ENCODE results near the gene SS18.

SS18 gene

GRCh38 chr18:26091047-26091630 lies 726 bp upstream of the SS18 start:
- H3K4me3 ChIP-seq (ENCODE audit: low read length) = peak overlapping the region; percentile 87
- H3K36me3 ChIP-seq (ENCODE audit: insufficient read depth, low read length) = peaks cover 11% of the 10 kb centered on the region
- H3K27me3 ChIP-seq (ENCODE audit: insufficient read depth, low read length) = peaks cover 2% of the 10 kb centered on the region
- peaks cover 17% of the 10 kb centered on the region for H3K4me1 ChIP-seq (ENCODE audit: insufficient read depth, low read length)
- H3K9me3 ChIP-seq (ENCODE audit: low read length) = no peaks in the 10 kb centered on the region
- peak overlapping the region; percentile 78 for H2AFZ ChIP-seq (ENCODE audit: low read depth, low read length)

- peaks cover 17% of the 10 kb centered on the region for H3K4me1 ChIP-seq (ENCODE audit: insufficient read depth, low read length)
- H3K4me3 ChIP-seq (ENCODE audit: low read length) = peak overlapping the region; percentile 87
- peaks cover 2% of the 10 kb centered on the region for H3K27me3 ChIP-seq (ENCODE audit: insufficient read depth, low read length)
- H2AFZ ChIP-seq (ENCODE audit: low read depth, low read length) = peak overlapping the region; percentile 78
- H3K36me3 ChIP-seq (ENCODE audit: insufficient read depth, low read length) = peaks cover 26% of the 10 kb centered on the region
- peaks cover 1% of the 10 kb centered on the region for H3K9me3 ChIP-seq (ENCODE audit: low read length)
These were observed 902 bp downstream of the SS18 start for GRCh38 chr18:26089293-26090129.

GRCh38 chr18:26088487-26088886 lies 1.9 kb downstream of the SS18 start:
- Histone ChIP-seq H3K4me1 (ENCODE audit: insufficient read depth, low read length) (peaks cover 17% of the 10 kb centered on the region), H3K4me3 (ENCODE audit: low read length) (peak overlapping the region; percentile 87), H3K27me3 (ENCODE audit: insufficient read depth, low read length) (peaks cover 2% of the 10 kb centered on the region), H3K36me3 (ENCODE audit: insufficient read depth, low read length) (peaks cover 35% of the 10 kb centered on the region), H3K9me3 (ENCODE audit: low read length) (peaks cover 1% of the 10 kb centered on the region), H2AFZ (ENCODE audit: low read depth, low read length) (no peak overlapping the region)

- Histone ChIP-seq H3K36me3 (ENCODE audit: insufficient read depth, low read length) (peaks cover 50% of the 10 kb centered on the region), H3K4me3 (ENCODE audit: low read length) (no peak overlapping the region), H3K27me3 (ENCODE audit: insufficient read depth, low read length) (no peaks in the 10 kb centered on the region), H3K4me1 (ENCODE audit: insufficient read depth, low read length) (peaks cover 17% of the 10 kb centered on the region), H3K9me3 (ENCODE audit: low read length) (peaks cover 1% of the 10 kb centered on the region), H2AFZ (ENCODE audit: low read depth, low read length) (no peak overlapping the region)
These were observed 3.5 kb downstream of the SS18 start for GRCh38 chr18:26086959-26087358.

GRCh38 chr18:26085056-26085455 lies 5.4 kb downstream of the SS18 start:
- Histone ChIP-seq H3K4me1 (ENCODE audit: insufficient read depth, low read length) (peaks cover 17% of the 10 kb centered on the region), H3K36me3 (ENCODE audit: insufficient read depth, low read length) (peaks cover 62% of the 10 kb centered on the region), H3K4me3 (ENCODE audit: low read length) (no peak overlapping the region), H3K9me3 (ENCODE audit: low read length) (peaks cover 4% of the 10 kb centered on the region), H3K27me3 (ENCODE audit: insufficient read depth, low read length) (no peaks in the 10 kb centered on the region), H2AFZ (ENCODE audit: low read depth, low read length) (no peak overlapping the region)

- Histone ChIP-seq H3K27me3 (ENCODE audit: insufficient read depth, low read length) (no peaks in the 10 kb centered on the region), H3K36me3 (ENCODE audit: insufficient read depth, low read length) (peaks cover 65% of the 10 kb centered on the region), H2AFZ (ENCODE audit: low read depth, low read length) (no peak overlapping the region), H3K4me1 (ENCODE audit: insufficient read depth, low read length) (peaks cover 8% of the 10 kb centered on the region), H3K9me3 (ENCODE audit: low read length) (peaks cover 4% of the 10 kb centered on the region), H3K4me3 (ENCODE audit: low read length) (no peak overlapping the region)
These were observed 7.3 kb downstream of the SS18 start for GRCh38 chr18:26083099-26083498.

GRCh38 chr18:26082475-26082874 lies 7.9 kb downstream of the SS18 start:
- Histone ChIP-seq H2AFZ (ENCODE audit: low read depth, low read length) (no peak overlapping the region), H3K4me3 (ENCODE audit: low read length) (no peak overlapping the region), H3K27me3 (ENCODE audit: insufficient read depth, low read length) (no peaks in the 10 kb centered on the region), H3K9me3 (ENCODE audit: low read length) (peaks cover 4% of the 10 kb centered on the region), H3K36me3 (ENCODE audit: insufficient read depth, low read length) (peaks cover 71% of the 10 kb centered on the region), H3K4me1 (ENCODE audit: insufficient read depth, low read length) (peaks cover 1% of the 10 kb centered on the region)

GRCh38 chr18:26074246-26074645 lies 16.2 kb downstream of the SS18 start:
- H3K4me3 ChIP-seq (ENCODE audit: low read length) = no peak overlapping the region
- H3K27me3 ChIP-seq (ENCODE audit: insufficient read depth, low read length) = no peaks in the 10 kb centered on the region
- peaks cover 67% of the 10 kb centered on the region for H3K36me3 ChIP-seq (ENCODE audit: insufficient read depth, low read length)
- H3K9me3 ChIP-seq (ENCODE audit: low read length) = peaks cover 19% of the 10 kb centered on the region
- H2AFZ ChIP-seq (ENCODE audit: low read depth, low read length) = no peak overlapping the region
- H3K4me1 ChIP-seq (ENCODE audit: insufficient read depth, low read length) = no peaks in the 10 kb centered on the region

GRCh38 chr18:26073758-26074157 lies 16.7 kb downstream of the SS18 start:
- H3K4me3 ChIP-seq (ENCODE audit: low read length) = no peak overlapping the region
- H2AFZ ChIP-seq (ENCODE audit: low read depth, low read length) = no peak overlapping the region
- H3K27me3 ChIP-seq (ENCODE audit: insufficient read depth, low read length) = no peaks in the 10 kb centered on the region
- H3K4me1 ChIP-seq (ENCODE audit: insufficient read depth, low read length) = no peaks in the 10 kb centered on the region
- peaks cover 69% of the 10 kb centered on the region for H3K36me3 ChIP-seq (ENCODE audit: insufficient read depth, low read length)
- peaks cover 21% of the 10 kb centered on the region for H3K9me3 ChIP-seq (ENCODE audit: low read length)

- peaks cover 28% of the 10 kb centered on the region for H3K9me3 ChIP-seq (ENCODE audit: low read length)
- H2AFZ ChIP-seq (ENCODE audit: low read depth, low read length) = no peak overlapping the region
- no peaks in the 10 kb centered on the region for H3K27me3 ChIP-seq (ENCODE audit: insufficient read depth, low read length)
- H3K4me3 ChIP-seq (ENCODE audit: low read length) = no peak overlapping the region
- H3K36me3 ChIP-seq (ENCODE audit: insufficient read depth, low read length) = peaks cover 73% of the 10 kb centered on the region
- H3K4me1 ChIP-seq (ENCODE audit: insufficient read depth, low read length) = no peaks in the 10 kb centered on the region
These were observed 18.7 kb downstream of the SS18 start for GRCh38 chr18:26071725-26072124.

GRCh38 chr18:26071020-26071419 lies 19.4 kb downstream of the SS18 start:
- no peak overlapping the region for H2AFZ ChIP-seq (ENCODE audit: low read depth, low read length)
- no peaks in the 10 kb centered on the region for H3K4me1 ChIP-seq (ENCODE audit: insufficient read depth, low read length)
- peaks cover 72% of the 10 kb centered on the region for H3K36me3 ChIP-seq (ENCODE audit: insufficient read depth, low read length)
- peaks cover 27% of the 10 kb centered on the region for H3K9me3 ChIP-seq (ENCODE audit: low read length)
- H3K27me3 ChIP-seq (ENCODE audit: insufficient read depth, low read length) = no peaks in the 10 kb centered on the region
- no peak overlapping the region for H3K4me3 ChIP-seq (ENCODE audit: low read length)

GRCh38 chr18:26059357-26059756 lies 31.1 kb downstream of the SS18 start:
- no peaks in the 10 kb centered on the region for H3K9me3 ChIP-seq (ENCODE audit: low read length)
- no peak overlapping the region for H2AFZ ChIP-seq (ENCODE audit: low read depth, low read length)
- peaks cover 25% of the 10 kb centered on the region for H3K36me3 ChIP-seq (ENCODE audit: insufficient read depth, low read length)

GRCh38 chr18:26057344-26057773 lies 33.1 kb downstream of the SS18 start:
- Histone ChIP-seq H3K4me1 (ENCODE audit: insufficient read depth, low read length) (peaks cover 33% of the 10 kb centered on the region), H3K4me3 (ENCODE audit: low read length) (no peak overlapping the region), H2AFZ (ENCODE audit: low read depth, low read length) (no peak overlapping the region), H3K9me3 (ENCODE audit: low read length) (no peaks in the 10 kb centered on the region), H3K27me3 (ENCODE audit: insufficient read depth, low read length) (no peaks in the 10 kb centered on the region), H3K36me3 (ENCODE audit: insufficient read depth, low read length) (peaks cover 36% of the 10 kb centered on the region)

More at GRCh38 chr18:26059357-26059756, 31.1 kb downstream of the SS18 start:
- H3K4me3 ChIP-seq (ENCODE audit: low read length) = no peak overlapping the region
- H3K27me3 ChIP-seq (ENCODE audit: insufficient read depth, low read length) = no peaks in the 10 kb centered on the region
- peaks cover 33% of the 10 kb centered on the region for H3K4me1 ChIP-seq (ENCODE audit: insufficient read depth, low read length)
